ENCODE results near the gene LIPA. TPM values are rescaled to one million over a fixed set of nuclear protein-coding genes. Genes with fewer than 3 reads are reported as not detected.
"Not testable (repeated sequence)": the region's sequence is repeated elsewhere in the genome, so short reads cannot be mapped to it uniquely, and the experiment has no call there.

LIPA gene
- total RNA-seq, 2 donors from 2014 or later, result 25.6 to 37.2 TPM

DNA sequence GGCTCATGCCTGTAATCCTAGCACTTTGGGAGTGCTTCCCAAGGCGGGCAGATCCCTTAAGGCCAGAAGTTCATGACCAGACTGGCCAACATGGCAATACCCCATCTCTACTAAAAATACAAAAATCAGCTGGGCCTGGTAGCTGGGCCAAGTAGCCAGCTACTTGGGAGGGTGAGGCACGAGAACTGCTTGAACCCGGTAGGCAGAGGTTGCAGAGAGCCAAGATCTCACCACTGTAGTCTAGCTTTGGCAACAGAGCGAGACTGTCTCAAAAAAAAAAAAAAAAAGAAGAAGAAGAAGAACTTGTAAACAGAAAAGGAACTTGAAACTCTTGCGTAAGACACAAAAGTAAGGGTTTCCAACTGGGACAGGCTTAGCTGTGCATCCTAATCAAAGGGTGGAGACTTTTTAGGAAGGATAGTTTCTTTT, 44.7 kb upstream of the LIPA start:
- TF ChIP-seq, protein P1, sequence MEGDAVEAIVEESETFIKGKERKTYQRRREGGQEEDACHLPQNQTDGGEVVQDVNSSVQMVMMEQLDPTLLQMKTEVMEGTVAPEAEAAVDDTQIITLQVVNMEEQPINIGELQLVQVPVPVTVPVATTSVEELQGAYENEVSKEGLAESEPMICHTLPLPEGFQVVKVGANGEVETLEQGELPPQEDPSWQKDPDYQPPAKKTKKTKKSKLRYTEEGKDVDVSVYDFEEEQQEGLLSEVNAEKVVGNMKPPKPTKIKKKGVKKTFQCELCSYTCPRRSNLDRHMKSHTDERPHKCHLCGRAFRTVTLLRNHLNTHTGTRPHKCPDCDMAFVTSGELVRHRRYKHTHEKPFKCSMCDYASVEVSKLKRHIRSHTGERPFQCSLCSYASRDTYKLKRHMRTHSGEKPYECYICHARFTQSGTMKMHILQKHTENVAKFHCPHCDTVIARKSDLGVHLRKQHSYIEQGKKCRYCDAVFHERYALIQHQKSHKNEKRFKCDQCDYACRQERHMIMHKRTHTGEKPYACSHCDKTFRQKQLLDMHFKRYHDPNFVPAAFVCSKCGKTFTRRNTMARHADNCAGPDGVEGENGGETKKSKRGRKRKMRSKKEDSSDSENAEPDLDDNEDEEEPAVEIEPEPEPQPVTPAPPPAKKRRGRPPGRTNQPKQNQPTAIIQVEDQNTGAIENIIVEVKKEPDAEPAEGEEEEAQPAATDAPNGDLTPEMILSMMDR (IDR thresholded peaks at IDR 0.05), result no peak
- peak; percentile 60 for TF ChIP-seq POLR2AphosphoS5 (IDR thresholded peaks at IDR 0.05)
- no peak for TF ChIP-seq POLR2A (IDR thresholded peaks at IDR 0.05)
- Histone ChIP-seq H3K27ac (peak overlapping the region in 1 of 2 donors; percentile 33), H3K9me3 (no peaks in the 10 kb centered on the region), H3K4me1 (replicated peaks) (peaks cover 2% of the 10 kb centered on the region), H3K36me3 (no peaks in the 10 kb centered on the region), H3K4me3 (no peak overlapping the region), H3K27me3 (replicated peaks; ENCODE audit: insufficient read depth) (no peaks in the 10 kb centered on the region)
- DNase-seq (ENCODE audit: low spot score), result no peak
- intact Hi-C loops (cut with DNase I), result no loop called here
- 27% methylated on average over 5 of the region's 5 CpGs for WGBS

DNA sequence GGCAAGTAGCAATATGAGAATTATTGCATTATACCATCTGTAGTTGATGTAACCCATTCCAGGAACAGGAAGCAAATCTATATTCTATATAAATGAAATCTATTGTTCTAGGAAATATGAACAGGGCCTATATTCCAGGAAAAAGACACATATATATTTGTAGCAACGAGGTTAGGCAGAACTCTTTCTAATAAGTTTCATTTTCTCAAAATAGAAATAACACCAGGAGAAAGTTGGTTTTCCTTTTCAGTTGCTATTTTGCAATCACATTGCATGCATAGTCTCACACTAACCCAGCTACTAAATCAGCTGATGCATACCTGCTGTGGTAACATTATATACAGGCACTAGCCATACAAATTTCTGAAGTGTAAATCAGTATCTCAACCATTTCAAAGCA, 44.0 kb upstream of the LIPA start:
- Histone ChIP-seq H3K9me3 (no peaks in the 10 kb centered on the region), H3K27me3 (replicated peaks; ENCODE audit: insufficient read depth) (no peaks in the 10 kb centered on the region), H3K36me3 (no peaks in the 10 kb centered on the region), H3K4me1 (replicated peaks) (no peaks in the 10 kb centered on the region), H3K27ac (peak overlapping the region in 1 of 2 donors; percentile 33), H3K4me3 (no peak overlapping the region)
- intact Hi-C loops (cut with DNase I), result no loop called here
- WGBS, result 76% methylated on average over 1 of the region's 1 CpG
- TF ChIP-seq POLR2AphosphoS5 (IDR thresholded peaks at IDR 0.05), result no peak
- no peak for TF ChIP-seq POLR2A (IDR thresholded peaks at IDR 0.05)
- TF ChIP-seq, protein P1 (IDR thresholded peaks at IDR 0.05), result no peak
- DNase-seq (ENCODE audit: low spot score), result no peak

DNA sequence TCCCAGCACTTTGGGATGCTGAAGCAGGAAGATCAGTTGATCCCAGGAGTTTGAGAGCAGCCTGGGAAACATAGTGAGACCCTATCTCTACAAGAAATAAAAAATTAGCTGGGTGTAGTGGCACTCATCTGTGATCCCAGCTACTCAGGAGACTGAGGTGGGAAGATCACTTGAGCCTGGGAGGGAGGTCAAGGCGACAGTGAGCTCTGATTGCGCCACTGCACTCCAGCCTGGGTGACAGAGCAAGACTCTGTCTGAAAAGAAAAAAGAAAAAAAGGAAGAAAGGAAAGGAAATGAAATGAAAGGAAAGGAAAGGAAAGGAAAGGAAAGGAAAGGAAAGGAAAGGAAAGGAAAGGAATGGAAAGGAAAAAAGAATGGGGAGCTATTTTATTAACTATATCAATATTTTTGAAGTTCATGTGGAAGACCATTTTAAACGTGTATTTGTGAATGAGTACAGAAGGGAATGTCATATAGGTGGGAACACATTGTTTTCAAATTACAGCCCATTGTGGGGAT, 43.2 kb upstream of the LIPA start:
- H3K4me1 ChIP-seq (replicated peaks), result no peaks in the 10 kb centered on the region
- no peaks in the 10 kb centered on the region for H3K36me3 ChIP-seq
- TF ChIP-seq, protein P1 (IDR thresholded peaks at IDR 0.05), result no peak
- TF ChIP-seq POLR2AphosphoS5 (IDR thresholded peaks at IDR 0.05) (no peak), POLR2A (IDR thresholded peaks at IDR 0.05) (no peak)
- no peak overlapping the region for H3K4me3 ChIP-seq
- WGBS, result 74% methylated on average over 3 of the region's 3 CpGs
- H3K27me3 ChIP-seq (replicated peaks; ENCODE audit: insufficient read depth), result no peaks in the 10 kb centered on the region
- H3K9me3 ChIP-seq, result no peaks in the 10 kb centered on the region
- no peak overlapping the region for H3K27ac ChIP-seq
- intact Hi-C loops (cut with DNase I), result no loop called here
- DNase-seq (ENCODE audit: low spot score), result no peak

DNA sequence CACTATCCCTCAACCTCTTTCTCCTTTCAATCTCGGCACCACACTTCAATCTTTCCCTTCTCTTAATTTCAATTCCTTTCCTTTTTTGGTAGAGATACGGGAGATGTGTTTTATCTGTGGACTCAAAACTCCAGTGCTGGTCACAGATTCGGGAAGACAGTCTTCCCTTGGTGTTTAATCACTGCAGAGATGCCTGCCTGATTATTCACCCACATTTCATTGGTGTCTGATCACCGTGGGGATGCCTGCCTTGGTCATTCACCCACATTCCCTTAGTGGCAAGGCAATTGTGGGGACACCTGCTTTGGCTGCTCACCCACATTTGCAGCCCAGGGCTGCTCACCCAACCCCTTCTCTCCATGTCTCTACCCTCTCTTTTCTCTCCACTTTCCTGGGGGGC, 33.7 kb upstream of the LIPA start:
- intact Hi-C loops (cut with DNase I); DNase-seq (ENCODE audit: low spot score); H3K4me3 ChIP-seq; H3K27ac ChIP-seq; H3K9me3 ChIP-seq; H3K27me3 ChIP-seq (replicated peaks; ENCODE audit: insufficient read depth); H3K36me3 ChIP-seq; H3K4me1 ChIP-seq (replicated peaks): not testable (repeated sequence)
- WGBS, result 63% methylated on average over 4 of the region's 4 CpGs

- WGBS, result 84% methylated on average over 6 of the region's 6 CpGs
- H3K36me3 ChIP-seq; DNase-seq (ENCODE audit: low spot score); intact Hi-C loops (cut with DNase I); H3K9me3 ChIP-seq; H3K4me3 ChIP-seq; H3K27me3 ChIP-seq (replicated peaks; ENCODE audit: insufficient read depth); H3K4me1 ChIP-seq (replicated peaks): not testable (repeated sequence)
- H3K27ac ChIP-seq, result peak overlapping the region in 1 of 2 donors; percentile 49
These were observed 33.1 kb upstream of the LIPA start for GRCh38 chr10:89284711-89285110.

- Histone ChIP-seq H3K27me3 (replicated peaks; ENCODE audit: insufficient read depth) (no peaks in the 10 kb centered on the region), H3K9me3 (no peaks in the 10 kb centered on the region), H3K27ac (peak overlapping the region; percentile 49 to 59), H3K4me1 (replicated peaks) (peaks cover 7% of the 10 kb centered on the region), H3K36me3 (no peaks in the 10 kb centered on the region), H3K4me3 (no peak overlapping the region)
- no peak for DNase-seq (ENCODE audit: low spot score)
- 12% methylated on average over 4 of the region's 4 CpGs for WGBS
- intact Hi-C loops (cut with DNase I), result no loop called here
- TF ChIP-seq POLR2AphosphoS5 (IDR thresholded peaks at IDR 0.05), result no peak
- TF ChIP-seq, protein P1 (IDR thresholded peaks at IDR 0.05), result no peak
- no peak for TF ChIP-seq POLR2A (IDR thresholded peaks at IDR 0.05)
These were observed 32.4 kb upstream of the LIPA start for GRCh38 chr10:89283936-89284475.
